Bronchial epithelial cell (primary cell): ENCODE data around the gene GANC. TPM values are rescaled to one million over a fixed set of nuclear protein-coding genes. Genes with fewer than 3 reads are reported as not detected.

ENCODE experiments used
- DNase-seq: peaks from one replicate; pipeline ENCODE4 v3.0.0-alpha.2; 2010; ENCODE audit warnings: low read depth
- FAIRE-seq: peaks from 2 replicates; lab custom pipeline; 2011; peaks lifted over from hg19 to GRCh38; lab: Jason Lieb, UNC
- H3K27me3 ChIP-seq: 2 replicates; pipeline ENCODE4 v1.5.1; 2011; ENCODE audit warnings: low read length; ENCODE audit not compliant: control insufficient read depth, insufficient read depth
- H3K36me3 ChIP-seq: 2 replicates; pipeline ENCODE4 v1.5.1; 2011; ENCODE audit warnings: low read length; ENCODE audit not compliant: control insufficient read depth, insufficient read depth
- H3K4me3 ChIP-seq: 2 replicates; pipeline ENCODE4 v1.5.1; 2011; ENCODE audit warnings: mild to moderate bottlenecking, low read depth, low read length, control low read depth
- total RNA-seq: library from RNA; depleted of rRNA; stranded (reverse); fragments of >200 nt; gene quantifications from 2 replicates; pipeline ENCODE4 v1.2.1, GENCODE V29; 2014
- TF ChIP-seq, protein P1 (sequence below): IDR thresholded peaks from 2 replicates; pipeline ENCODE4 v1.5.1; 2011; ENCODE audit warnings: mild to moderate bottlenecking, moderate library complexity, low read length, control low read depth, inconsistent platforms; ENCODE audit not compliant: insufficient read depth, severe bottlenecking

Gene GANC
- total RNA-seq, 1 donor from 2014 or later, result 13.2 TPM

DNA sequence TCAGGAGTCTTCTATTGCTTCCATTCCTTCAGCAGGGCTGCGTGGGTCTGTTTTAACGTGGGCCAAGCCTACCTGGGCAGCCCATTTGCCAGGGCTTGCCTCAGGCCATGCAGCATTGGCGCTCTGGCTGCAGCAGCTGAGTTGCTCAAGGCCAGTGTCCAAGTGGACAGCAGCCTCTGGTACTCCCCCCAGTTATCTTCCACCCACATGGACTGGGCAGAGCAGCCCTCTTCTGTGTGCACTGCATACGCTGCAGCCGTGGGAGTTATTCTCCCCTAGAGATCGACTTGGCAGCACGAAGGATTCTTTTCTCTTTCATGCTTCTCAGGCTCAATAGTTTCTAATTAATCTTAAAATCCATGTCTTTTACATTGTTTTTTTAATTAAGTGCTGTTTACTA is 79.4 kb downstream of the GANC start:
- no peaks in the 10 kb centered on the region for H3K27me3 ChIP-seq
- no peak for DNase-seq
- no peak for FAIRE-seq
- no peak overlapping the region for H3K4me3 ChIP-seq
- H3K36me3 ChIP-seq, result peaks cover 7% of the 10 kb centered on the region
- TF ChIP-seq, protein P1, sequence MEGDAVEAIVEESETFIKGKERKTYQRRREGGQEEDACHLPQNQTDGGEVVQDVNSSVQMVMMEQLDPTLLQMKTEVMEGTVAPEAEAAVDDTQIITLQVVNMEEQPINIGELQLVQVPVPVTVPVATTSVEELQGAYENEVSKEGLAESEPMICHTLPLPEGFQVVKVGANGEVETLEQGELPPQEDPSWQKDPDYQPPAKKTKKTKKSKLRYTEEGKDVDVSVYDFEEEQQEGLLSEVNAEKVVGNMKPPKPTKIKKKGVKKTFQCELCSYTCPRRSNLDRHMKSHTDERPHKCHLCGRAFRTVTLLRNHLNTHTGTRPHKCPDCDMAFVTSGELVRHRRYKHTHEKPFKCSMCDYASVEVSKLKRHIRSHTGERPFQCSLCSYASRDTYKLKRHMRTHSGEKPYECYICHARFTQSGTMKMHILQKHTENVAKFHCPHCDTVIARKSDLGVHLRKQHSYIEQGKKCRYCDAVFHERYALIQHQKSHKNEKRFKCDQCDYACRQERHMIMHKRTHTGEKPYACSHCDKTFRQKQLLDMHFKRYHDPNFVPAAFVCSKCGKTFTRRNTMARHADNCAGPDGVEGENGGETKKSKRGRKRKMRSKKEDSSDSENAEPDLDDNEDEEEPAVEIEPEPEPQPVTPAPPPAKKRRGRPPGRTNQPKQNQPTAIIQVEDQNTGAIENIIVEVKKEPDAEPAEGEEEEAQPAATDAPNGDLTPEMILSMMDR, result no peak

DNA sequence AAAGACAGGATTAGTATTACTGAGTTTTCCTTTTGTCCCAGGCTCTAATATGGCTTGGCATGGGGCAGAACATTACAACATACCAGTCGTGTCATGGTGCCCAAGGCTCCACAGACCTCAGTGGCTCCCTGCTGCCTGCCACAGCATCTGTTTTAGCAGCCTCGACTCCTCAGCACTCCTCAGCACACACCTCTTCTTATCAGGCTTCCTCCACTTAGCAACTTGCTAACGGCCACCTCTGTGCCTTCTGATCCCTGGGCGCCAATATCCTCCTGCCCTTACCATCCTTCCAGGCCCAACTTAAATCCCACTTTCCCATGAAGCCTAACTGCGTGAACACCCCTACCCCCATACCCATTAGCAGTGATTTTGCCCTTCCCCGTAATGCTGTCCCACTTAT is 80.1 kb downstream of the GANC start:
- no peak overlapping the region for H3K4me3 ChIP-seq
- no peak for DNase-seq
- FAIRE-seq, result no peak
- H3K36me3 ChIP-seq, result peaks cover 7% of the 10 kb centered on the region
- TF ChIP-seq, protein P1, result no peak
- H3K27me3 ChIP-seq, result no peaks in the 10 kb centered on the region

DNA sequence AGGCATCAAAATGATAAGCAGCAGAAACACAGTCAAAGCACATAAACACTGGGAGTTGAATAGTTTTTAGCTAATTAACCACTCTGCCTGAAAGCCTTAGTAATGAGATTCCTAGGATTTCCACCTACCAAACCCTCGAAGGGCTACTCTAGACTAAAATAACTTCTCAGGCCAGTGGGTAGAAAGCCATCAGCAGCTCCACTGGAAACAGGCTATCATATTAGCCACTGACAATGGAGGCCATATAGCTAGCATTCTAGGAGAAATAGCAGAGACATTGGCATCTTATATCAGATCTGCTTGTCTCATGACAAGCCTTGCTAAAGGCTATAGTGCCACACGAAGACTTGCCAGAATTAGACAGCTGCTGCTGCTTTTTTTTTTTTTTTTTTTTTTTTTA is 81.8 kb downstream of the GANC start:
- TF ChIP-seq, protein P1, result no peak
- FAIRE-seq, result no peak

DNA sequence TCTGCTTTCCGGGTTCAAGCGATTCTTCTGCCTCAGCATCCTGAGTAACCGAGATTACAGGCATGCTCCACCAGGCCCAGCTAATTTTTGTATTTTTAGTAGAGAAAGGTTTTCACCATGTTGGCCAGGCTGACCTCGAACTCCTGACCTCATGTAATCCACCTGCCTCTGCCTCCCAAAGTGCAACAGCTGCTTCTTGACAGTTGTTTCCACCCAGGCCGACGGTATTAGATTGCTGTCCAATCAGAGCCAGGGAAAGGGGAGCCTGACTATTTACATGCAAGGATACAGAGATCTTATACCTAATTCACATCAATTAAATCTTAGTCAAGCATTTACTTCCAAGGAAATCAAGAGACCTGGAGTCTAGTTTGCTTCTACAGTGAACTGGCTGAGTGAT is 82.3 kb downstream of the GANC start:
- FAIRE-seq, result no peak

More for the DNA sequence above, 81.8 kb downstream of the GANC start:
- no peak for DNase-seq
- H3K36me3 ChIP-seq, result peaks cover 7% of the 10 kb centered on the region
- no peak overlapping the region for H3K4me3 ChIP-seq
- no peaks in the 10 kb centered on the region for H3K27me3 ChIP-seq

DNA sequence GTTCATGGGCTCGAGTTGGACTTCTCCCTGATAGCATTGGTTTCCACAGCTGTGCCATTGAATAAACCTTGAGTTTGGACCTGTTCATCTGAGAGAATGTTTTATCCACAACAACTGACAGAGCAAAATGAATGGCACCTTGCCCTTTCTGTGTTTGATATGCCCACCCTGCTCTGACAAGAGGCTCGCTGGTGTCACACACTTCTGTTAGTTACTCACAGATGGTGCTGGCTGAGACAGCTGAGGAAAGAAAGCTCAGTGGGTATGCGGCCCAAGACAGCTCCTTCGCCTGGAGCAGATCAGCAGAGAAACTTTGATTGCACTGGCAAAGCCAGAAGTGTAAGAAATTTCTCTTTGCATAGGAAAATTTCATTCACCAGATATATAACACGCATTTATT is 83.8 kb downstream of the GANC start:
- Histone ChIP-seq H3K4me3 (no peak overlapping the region), H3K36me3 (peaks cover 5% of the 10 kb centered on the region)
- no peak for FAIRE-seq

More for the DNA sequence above, 82.3 kb downstream of the GANC start:
- Histone ChIP-seq H3K36me3 (peaks cover 7% of the 10 kb centered on the region), H3K4me3 (no peak overlapping the region), H3K27me3 (no peaks in the 10 kb centered on the region)
- TF ChIP-seq, protein P1, result no peak
- DNase-seq, result no peak

More for the DNA sequence above, 83.8 kb downstream of the GANC start:
- TF ChIP-seq, protein P1, result no peak
- H3K27me3 ChIP-seq, result no peaks in the 10 kb centered on the region
- no peak for DNase-seq
